ENCODE measurements around the gene TIAM2. TPM values are rescaled to one million over a fixed set of nuclear protein-coding genes. Genes with fewer than 3 reads are reported as not detected.

Gene TIAM2
- total RNA-seq, 1 experiment from 2014 or later, result 10.2 TPM

GRCh38 chr6:155122199-155122950 lies 127.3 kb downstream of the TIAM2 start:
- no peak for DNase-seq
- Histone ChIP-seq H3K27me3 (ENCODE audit: control insufficient read depth, insufficient read depth, low read length) (no peaks in the 10 kb centered on the region), H3K4me3 (ENCODE audit: insufficient read depth, low read depth, low read length) (no peak overlapping the region), H3K36me3 (replicated peaks; ENCODE audit: control insufficient read depth, insufficient read depth, low read length) (no peaks in the 10 kb centered on the region)

DNA sequence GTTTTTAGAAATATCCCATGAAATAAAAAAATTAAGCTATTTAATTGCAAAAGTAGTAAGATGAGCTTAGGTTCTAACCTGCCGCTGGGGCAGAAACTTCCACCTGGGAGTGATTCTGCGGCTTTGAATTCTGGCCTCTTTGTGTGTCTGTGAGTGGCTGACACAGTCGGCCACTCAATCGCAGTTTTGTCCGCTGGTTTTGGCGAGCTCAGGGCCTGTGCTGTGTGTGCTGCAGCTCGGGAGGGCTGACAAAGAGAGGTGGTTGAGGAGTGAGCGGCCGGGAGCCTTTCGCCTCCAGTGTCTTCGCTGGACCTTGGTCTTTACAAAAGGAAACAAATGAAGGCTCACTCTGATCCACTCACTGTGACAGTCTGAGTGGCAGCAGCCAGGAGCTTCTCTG lies 128.4 kb downstream of the TIAM2 start:
- Histone ChIP-seq H3K27me3 (ENCODE audit: control insufficient read depth, insufficient read depth, low read length) (no peaks in the 10 kb centered on the region), H3K36me3 (replicated peaks; ENCODE audit: control insufficient read depth, insufficient read depth, low read length) (no peaks in the 10 kb centered on the region), H3K4me3 (ENCODE audit: insufficient read depth, low read depth, low read length) (no peak overlapping the region)
- DNase-seq, result no peak

DNA sequence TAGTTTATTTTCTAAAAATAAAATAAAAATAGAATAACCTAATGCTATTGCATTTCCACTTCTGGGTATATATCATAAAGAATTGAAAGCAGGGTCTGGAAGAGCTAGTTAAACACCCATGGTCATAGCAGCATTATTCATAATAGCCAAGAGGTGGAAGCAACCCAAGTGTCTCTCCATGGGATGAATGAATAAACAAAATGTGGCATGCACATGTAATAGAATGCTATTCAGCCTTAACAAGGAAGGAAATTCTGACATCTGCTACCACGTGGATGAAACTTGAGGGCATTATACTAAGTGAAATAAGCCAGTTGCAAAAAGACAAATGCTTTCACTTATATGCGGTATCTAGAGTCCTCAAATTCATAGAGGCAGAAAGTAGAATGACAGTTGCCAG lies 130.8 kb downstream of the TIAM2 start:
- Histone ChIP-seq H3K36me3 (replicated peaks; ENCODE audit: control insufficient read depth, insufficient read depth, low read length) (no peaks in the 10 kb centered on the region; the same call in none of the 2 replicates), H3K4me3 (ENCODE audit: insufficient read depth, low read depth, low read length) (no peak overlapping the region), H3K27me3 (ENCODE audit: control insufficient read depth, insufficient read depth, low read length) (no peaks in the 10 kb centered on the region)
- DNase-seq, result no peak

DNA sequence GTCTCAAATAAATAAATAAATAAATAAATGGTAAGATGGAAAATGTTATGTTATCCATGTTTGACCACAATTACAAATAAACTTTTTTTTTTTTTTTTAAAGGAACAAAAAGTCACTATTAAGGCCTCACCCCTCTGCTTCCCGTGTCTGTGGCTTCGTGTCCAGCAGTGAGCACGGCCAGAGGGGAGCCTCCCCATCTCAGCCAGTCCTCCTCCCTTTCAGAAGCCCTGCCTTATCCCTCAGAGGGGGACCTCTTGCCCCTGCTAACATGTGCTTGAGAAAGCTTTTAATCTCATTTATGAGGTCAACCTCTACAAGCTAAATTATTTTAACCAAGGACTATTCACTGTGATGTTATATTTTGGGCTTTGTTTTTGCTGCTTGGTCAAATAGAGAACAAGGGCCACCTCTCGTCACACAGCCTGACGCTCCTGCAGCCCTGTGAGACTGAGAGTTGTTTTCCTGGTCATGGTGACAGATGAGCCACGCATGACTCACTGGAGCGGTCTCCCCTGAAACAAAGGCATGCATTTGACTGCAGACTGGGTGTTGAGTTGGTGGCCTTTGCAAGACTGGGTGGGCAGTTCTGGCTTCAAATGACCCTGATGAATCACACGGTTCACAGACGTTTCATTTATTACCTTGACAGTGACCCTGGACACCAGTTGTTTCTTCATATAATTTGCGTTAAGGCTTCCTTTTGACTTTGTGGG lies 131.8 kb downstream of the TIAM2 start:
- Histone ChIP-seq H3K4me3 (ENCODE audit: insufficient read depth, low read depth, low read length) (no peak overlapping the region), H3K36me3 (replicated peaks; ENCODE audit: control insufficient read depth, insufficient read depth, low read length) (no peaks in the 10 kb centered on the region; the same call in none of the 2 replicates), H3K27me3 (ENCODE audit: control insufficient read depth, insufficient read depth, low read length) (no peaks in the 10 kb centered on the region)
- no peak for DNase-seq

DNA sequence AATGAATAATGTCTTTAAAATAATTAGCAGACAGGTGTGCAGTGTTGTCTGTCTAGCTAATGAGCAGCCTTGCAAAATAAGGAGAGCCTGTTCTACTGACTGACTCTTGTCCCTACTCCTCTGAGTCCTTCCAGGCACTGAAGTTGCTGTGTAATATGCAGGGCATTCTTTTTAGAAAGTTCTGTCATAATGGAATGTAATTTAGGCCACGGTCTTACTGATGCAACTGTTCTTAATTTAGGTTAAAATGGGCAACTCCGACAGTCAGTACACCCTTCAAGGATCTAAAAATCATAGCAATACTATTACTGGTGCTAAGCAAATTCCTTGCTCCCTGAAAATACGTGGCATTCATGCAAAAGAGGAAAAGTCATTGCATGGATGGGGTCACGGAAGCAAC lies 133.9 kb downstream of the TIAM2 start:
- no peak for DNase-seq
- no peak overlapping the region for H3K4me3 ChIP-seq (ENCODE audit: insufficient read depth, low read depth, low read length)
- no peaks in the 10 kb centered on the region; the same call in none of the 2 replicates for H3K36me3 ChIP-seq (replicated peaks; ENCODE audit: control insufficient read depth, insufficient read depth, low read length)
- H3K27me3 ChIP-seq (ENCODE audit: control insufficient read depth, insufficient read depth, low read length), result no peaks in the 10 kb centered on the region

GRCh38 chr6:155129744-155130143 lies 134.6 kb downstream of the TIAM2 start:
- no peak for DNase-seq
- Histone ChIP-seq H3K27me3 (ENCODE audit: control insufficient read depth, insufficient read depth, low read length) (no peaks in the 10 kb centered on the region), H3K36me3 (replicated peaks; ENCODE audit: control insufficient read depth, insufficient read depth, low read length) (no peaks in the 10 kb centered on the region; the same call in none of the 2 replicates), H3K4me3 (ENCODE audit: insufficient read depth, low read depth, low read length) (no peak overlapping the region)

DNA sequence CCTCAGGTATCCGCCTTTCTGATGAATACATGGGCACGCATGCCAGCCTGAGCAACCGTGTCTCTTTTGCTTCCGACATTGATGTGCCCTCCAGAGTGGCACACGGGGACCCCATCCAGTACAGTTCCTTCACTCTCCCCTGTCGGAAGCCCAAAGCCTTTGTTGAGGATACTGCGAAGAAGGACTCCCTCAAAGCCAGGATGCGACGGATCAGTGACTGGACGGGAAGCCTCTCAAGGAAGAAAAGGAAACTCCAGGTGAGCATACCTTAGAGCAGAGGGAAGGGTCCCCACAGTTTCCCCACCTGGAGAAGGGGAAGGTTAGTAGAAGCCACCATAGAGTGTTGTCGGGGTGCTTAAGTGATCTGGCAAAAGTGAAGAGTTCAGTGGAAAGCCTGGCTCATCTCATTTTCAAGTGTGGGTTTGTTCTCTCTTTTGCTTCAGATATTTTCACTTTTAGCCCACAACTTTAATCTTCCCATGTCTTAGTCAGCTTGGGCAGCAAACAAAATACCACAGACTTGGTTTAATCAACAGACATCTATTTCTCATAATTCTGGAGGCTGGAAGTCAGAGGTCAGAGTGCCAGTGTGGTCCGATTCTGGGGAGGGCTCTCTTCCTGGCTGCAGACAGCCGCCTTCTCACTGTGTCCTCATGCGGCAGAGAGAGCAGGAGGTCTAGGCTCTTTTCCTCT lies 135.2 kb downstream of the TIAM2 start:
- Histone ChIP-seq H3K36me3 (replicated peaks; ENCODE audit: control insufficient read depth, insufficient read depth, low read length) (no peaks in the 10 kb centered on the region; the same call in none of the 2 replicates), H3K27me3 (ENCODE audit: control insufficient read depth, insufficient read depth, low read length) (no peaks in the 10 kb centered on the region), H3K4me3 (ENCODE audit: insufficient read depth, low read depth, low read length) (no peak overlapping the region)
- DNase-seq, result no peak

GRCh38 chr6:155132617-155133016 lies 137.5 kb downstream of the TIAM2 start:
- Histone ChIP-seq H3K4me3 (ENCODE audit: insufficient read depth, low read depth, low read length) (no peak overlapping the region), H3K36me3 (replicated peaks; ENCODE audit: control insufficient read depth, insufficient read depth, low read length) (no peaks in the 10 kb centered on the region; the same call in none of the 2 replicates), H3K27me3 (ENCODE audit: control insufficient read depth, insufficient read depth, low read length) (no peaks in the 10 kb centered on the region)
- no peak for DNase-seq

- H3K36me3 ChIP-seq (replicated peaks; ENCODE audit: control insufficient read depth, insufficient read depth, low read length), result no peaks in the 10 kb centered on the region; the same call in 1 of the 2 replicates
- H3K27me3 ChIP-seq (ENCODE audit: control insufficient read depth, insufficient read depth, low read length), result no peaks in the 10 kb centered on the region
- no peak for DNase-seq
- H3K4me3 ChIP-seq (ENCODE audit: insufficient read depth, low read depth, low read length), result no peak overlapping the region
These were observed 145.9 kb downstream of the TIAM2 start for GRCh38 chr6:155141002-155141401.

DNA sequence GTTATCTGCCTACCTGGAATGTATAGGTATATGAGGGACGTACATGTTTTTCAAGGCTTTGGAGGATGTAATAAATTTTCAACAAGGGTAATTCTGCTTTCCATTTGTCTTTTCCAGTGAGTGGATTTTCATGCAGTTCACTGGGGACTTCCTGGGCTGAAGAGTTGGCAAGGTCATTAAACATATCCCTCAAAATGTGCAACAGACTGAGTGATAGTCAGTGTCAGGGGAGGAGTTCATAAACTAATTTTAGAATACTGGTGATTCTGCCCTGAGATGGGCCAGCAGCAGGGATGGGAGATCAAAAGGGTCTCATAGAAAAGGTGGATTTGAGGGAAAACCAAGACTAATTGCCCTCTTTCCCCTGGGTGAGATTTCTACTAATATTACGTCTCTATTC lies 146.4 kb downstream of the TIAM2 start:
- no peak for DNase-seq
- Histone ChIP-seq H3K36me3 (replicated peaks; ENCODE audit: control insufficient read depth, insufficient read depth, low read length) (no peaks in the 10 kb centered on the region; the same call in 1 of the 2 replicates), H3K4me3 (ENCODE audit: insufficient read depth, low read depth, low read length) (no peak overlapping the region), H3K27me3 (ENCODE audit: control insufficient read depth, insufficient read depth, low read length) (no peaks in the 10 kb centered on the region)

DNA sequence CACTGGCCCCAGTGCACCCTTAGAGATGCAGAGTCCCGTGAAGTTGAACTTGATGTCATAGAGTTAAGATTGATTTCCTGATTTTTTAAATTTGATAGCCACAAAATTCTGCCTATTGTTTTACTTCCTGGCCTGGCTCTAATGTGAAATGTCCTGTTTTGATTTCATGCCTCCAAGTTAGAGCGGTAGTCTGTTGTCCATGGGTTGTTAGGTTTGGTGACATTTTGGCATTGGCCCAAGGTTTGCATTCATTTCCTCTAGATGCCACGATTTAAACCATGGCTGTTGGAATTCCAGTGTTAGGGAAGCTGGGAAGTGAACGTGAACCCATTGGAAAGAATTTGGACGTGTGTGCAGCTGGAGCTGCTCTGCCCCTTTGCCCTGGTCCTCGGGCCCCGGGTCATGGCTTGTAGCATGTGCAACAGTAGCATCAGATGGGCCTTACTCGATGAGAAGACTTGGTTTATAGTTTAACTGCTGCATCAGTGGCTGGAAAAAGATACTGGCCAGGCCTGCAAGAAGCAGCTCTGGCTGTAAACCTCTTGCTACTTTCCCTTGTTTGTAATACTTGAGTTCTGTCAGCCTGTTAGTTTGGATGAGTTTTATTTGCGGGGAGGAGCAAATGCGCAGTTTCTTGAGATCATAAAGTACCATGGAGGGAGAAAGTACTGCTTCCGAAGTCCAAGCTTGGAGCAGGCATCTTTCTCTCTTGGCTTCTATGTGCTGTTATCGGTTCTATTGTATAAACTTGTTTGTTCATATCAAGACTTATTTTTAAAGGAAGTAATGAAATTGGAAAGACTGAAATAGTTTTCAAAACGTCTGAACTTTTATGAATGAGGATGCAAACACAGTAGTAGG lies 147.3 kb downstream of the TIAM2 start:
- no peaks in the 10 kb centered on the region; the same call in 1 of the 2 replicates for H3K36me3 ChIP-seq (replicated peaks; ENCODE audit: control insufficient read depth, insufficient read depth, low read length)
- no peak for DNase-seq
- no peak overlapping the region for H3K4me3 ChIP-seq (ENCODE audit: insufficient read depth, low read depth, low read length)
- no peaks in the 10 kb centered on the region for H3K27me3 ChIP-seq (ENCODE audit: control insufficient read depth, insufficient read depth, low read length)

- Histone ChIP-seq H3K36me3 (replicated peaks; ENCODE audit: control insufficient read depth, insufficient read depth, low read length) (no peaks in the 10 kb centered on the region), H3K27me3 (ENCODE audit: control insufficient read depth, insufficient read depth, low read length) (no peaks in the 10 kb centered on the region), H3K4me3 (ENCODE audit: insufficient read depth, low read depth, low read length) (no peak overlapping the region)
- DNase-seq, result peak; percentile 66
These were observed 148.0 kb downstream of the TIAM2 start for GRCh38 chr6:155143029-155143577.

GRCh38 chr6:155143578-155144106 lies 148.5 kb downstream of the TIAM2 start:
- Histone ChIP-seq H3K36me3 (replicated peaks; ENCODE audit: control insufficient read depth, insufficient read depth, low read length) (no peaks in the 10 kb centered on the region), H3K4me3 (ENCODE audit: insufficient read depth, low read depth, low read length) (no peak overlapping the region), H3K27me3 (ENCODE audit: control insufficient read depth, insufficient read depth, low read length) (no peaks in the 10 kb centered on the region)
- DNase-seq, result no peak
